Measurements from ENCODE around the gene ZNF646. TPM values are rescaled to one million over a fixed set of nuclear protein-coding genes. Genes with fewer than 3 reads are reported as not detected.

ZNF646 gene
- total RNA-seq, 1 donor from 2014 or later, result 20.4 TPM

GRCh38 chr16:31043898-31044481 lies 30.2 kb upstream of the ZNF646 start:
- Mint-ChIP-seq H3K27ac (no peak overlapping the region), H3K4me3 (no peak overlapping the region), H3K9me3 (peaks cover 3% of the 10 kb centered on the region), H3K4me1 (no peaks in the 10 kb centered on the region), H3K36me3 (peaks cover 5% of the 10 kb centered on the region), H3K27me3 (ENCODE audit: low read depth) (peaks cover 2% of the 10 kb centered on the region)
- DNase-seq (ENCODE audit: low spot score in 2 of 2, unreplicated experiment in 2 of 2), result no peak
- no peak for TF ChIP-seq CTCF (IDR thresholded peaks at IDR 0.05; ENCODE audit: unreplicated experiment)

GRCh38 chr16:31050280-31051030 lies 23.8 kb upstream of the ZNF646 start:
- Mint-ChIP-seq H3K9me3 (peaks cover 7% of the 10 kb centered on the region), H3K4me1 (no peaks in the 10 kb centered on the region), H3K27me3 (ENCODE audit: low read depth) (peaks cover 2% of the 10 kb centered on the region), H3K36me3 (no peaks in the 10 kb centered on the region), H3K27ac (no peak overlapping the region), H3K4me3 (no peak overlapping the region)
- no peak for DNase-seq (ENCODE audit: low spot score in 2 of 2, unreplicated experiment in 2 of 2)
- no peak for TF ChIP-seq CTCF (IDR thresholded peaks at IDR 0.05; ENCODE audit: unreplicated experiment)

DNA sequence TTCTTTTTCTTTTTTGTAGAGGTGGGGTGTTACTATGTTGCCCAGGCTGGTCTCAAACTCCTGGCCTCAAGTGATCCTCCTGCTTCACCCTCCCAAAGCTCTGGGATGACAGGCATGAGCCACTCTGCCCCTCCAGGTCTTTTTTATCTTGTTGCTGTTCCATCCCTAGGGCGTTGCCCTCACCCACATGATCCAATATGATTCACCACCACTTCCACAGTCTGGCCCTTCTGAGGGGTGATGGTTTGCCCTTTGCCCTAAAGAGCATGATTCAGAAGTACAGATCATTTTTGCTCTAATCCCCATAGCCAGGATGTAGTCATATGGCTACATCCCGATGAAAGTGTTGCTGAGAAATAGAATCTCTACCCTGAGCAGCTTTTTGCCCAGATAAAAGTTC lies 22.1 kb upstream of the ZNF646 start:
- Mint-ChIP-seq H3K9me3 (peaks cover 4% of the 10 kb centered on the region), H3K27ac (no peak overlapping the region), H3K27me3 (ENCODE audit: low read depth) (no peaks in the 10 kb centered on the region), H3K4me3 (no peak overlapping the region), H3K4me1 (no peaks in the 10 kb centered on the region), H3K36me3 (no peaks in the 10 kb centered on the region)
- TF ChIP-seq CTCF (IDR thresholded peaks at IDR 0.05; ENCODE audit: unreplicated experiment), result no peak
- DNase-seq (ENCODE audit: low spot score in 2 of 2, unreplicated experiment in 2 of 2), result no peak

DNA sequence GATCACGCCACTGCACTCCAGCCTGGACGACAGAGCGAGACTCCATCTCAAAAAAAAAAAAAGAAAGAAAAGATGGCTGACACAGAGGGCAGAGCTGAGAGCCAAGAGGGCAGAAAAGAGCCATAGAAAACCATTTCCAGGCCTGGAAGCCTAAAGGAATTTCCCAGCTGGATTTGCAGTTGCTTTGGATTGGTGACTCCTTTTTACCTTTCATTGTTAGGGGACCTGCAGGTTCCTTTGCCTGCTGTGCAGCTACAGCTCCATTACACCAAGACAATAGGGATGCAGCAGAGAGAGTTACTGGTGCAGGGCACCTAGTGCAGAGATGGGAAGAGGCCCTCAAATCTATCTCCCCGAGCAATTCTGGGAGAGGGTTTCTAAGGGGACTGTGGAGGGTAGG lies 18.6 kb upstream of the ZNF646 start:
- no peaks in the 10 kb centered on the region for H3K27me3 Mint-ChIP-seq (ENCODE audit: low read depth)
- H3K27ac Mint-ChIP-seq, result no peak overlapping the region
- no peak overlapping the region for H3K4me3 Mint-ChIP-seq
- H3K9me3 Mint-ChIP-seq, result peaks cover 4% of the 10 kb centered on the region
- H3K36me3 Mint-ChIP-seq, result peaks cover 7% of the 10 kb centered on the region
- no peak for TF ChIP-seq CTCF (IDR thresholded peaks at IDR 0.05; ENCODE audit: unreplicated experiment)
- H3K4me1 Mint-ChIP-seq, result no peaks in the 10 kb centered on the region
- no peak for DNase-seq (ENCODE audit: low spot score in 2 of 2, unreplicated experiment in 2 of 2)

GRCh38 chr16:31061126-31061812 lies 13.0 kb upstream of the ZNF646 start:
- no peak overlapping the region for H3K4me3 Mint-ChIP-seq
- peaks cover 28% of the 10 kb centered on the region for H3K36me3 Mint-ChIP-seq
- DNase-seq (ENCODE audit: low spot score in 2 of 2, unreplicated experiment in 2 of 2), result no peak
- H3K27me3 Mint-ChIP-seq (ENCODE audit: low read depth), result no peaks in the 10 kb centered on the region
- H3K27ac Mint-ChIP-seq, result no peak overlapping the region
- H3K4me1 Mint-ChIP-seq, result peaks cover 7% of the 10 kb centered on the region
- H3K9me3 Mint-ChIP-seq, result no peaks in the 10 kb centered on the region
- no peak for TF ChIP-seq CTCF (IDR thresholded peaks at IDR 0.05; ENCODE audit: unreplicated experiment)

Data from mesothelial cell of epicardium (in vitro differentiated cells).